Ishikawa (cell line): ENCODE data around the gene PROK1.

Source experiments
- CEBPB ChIP-seq: IDR thresholded peaks from 2 replicates; pipeline ENCODE4 v1.6.1; 2012
- CREB1 ChIP-seq: IDR thresholded peaks from 2 replicates; pipeline ENCODE4 v1.6.1; 2012; ENCODE audit warnings: low read depth
- EGR1 ChIP-seq: IDR thresholded peaks from 2 replicates; pipeline ENCODE4 v1.6.1; 2012
- EP300 ChIP-seq: IDR thresholded peaks from 2 replicates; pipeline ENCODE4 v1.6.1; 2012; ENCODE audit warnings: borderline replicate concordance
- FOXM1 ChIP-seq: IDR thresholded peaks from 2 replicates; pipeline ENCODE4 v1.6.1; 2012; ENCODE audit warnings: low read depth, borderline replicate concordance
- MAX ChIP-seq: IDR thresholded peaks from 2 replicates; pipeline ENCODE4 v1.6.1; 2012
- RAD21 ChIP-seq: IDR thresholded peaks from 2 replicates; pipeline ENCODE4 v1.6.1; 2012; ENCODE audit warnings: low read depth
- REST ChIP-seq: IDR thresholded peaks from 2 replicates; pipeline ENCODE4 v1.6.1; 2012; ENCODE audit warnings: low read depth, mild to moderate bottlenecking
- TAF1 ChIP-seq: IDR thresholded peaks from 2 replicates; pipeline ENCODE4 v1.6.1; 2012; ENCODE audit warnings: low read depth, mild to moderate bottlenecking
- TCF12 ChIP-seq: IDR thresholded peaks from 2 replicates; pipeline ENCODE4 v1.6.1; 2012; ENCODE audit warnings: low read depth
- TEAD4 ChIP-seq: IDR thresholded peaks from 2 replicates; pipeline ENCODE4 v1.6.1; 2012
- USF1 ChIP-seq: IDR thresholded peaks from 2 replicates; pipeline ENCODE4 v1.6.1; 2012
- YY1 ChIP-seq: IDR thresholded peaks from 2 replicates; pipeline ENCODE4 v1.6.1; 2012; ENCODE audit warnings: low read depth
- ZBTB7A ChIP-seq: IDR thresholded peaks from 2 replicates; pipeline ENCODE4 v1.6.1; 2012; ENCODE audit warnings: low read depth

GRCh38 chr1:110403805-110404204 is 47.1 kb upstream of the PROK1 start:
- TF ChIP-seq RAD21 (no peak), MAX (no peak), REST (no peak), YY1 (no peak), EP300 (no peak), TCF12 (no peak), CEBPB (no peak), TAF1 (no peak), ZBTB7A (no peak), TEAD4 (no peak), CREB1 (no peak), EGR1 (no peak), USF1 (no peak), FOXM1 (no peak)
